ENCODE results near the gene NUDT12.

GRCh38 chr5:103539376-103540330 lies 22.9 kb downstream of the NUDT12 start:
- TF ChIP-seq CTCF (IDR thresholded peaks at IDR 0.05) (no peak), POLR2AphosphoS5 (IDR thresholded peaks at IDR 0.05; ENCODE audit: low read depth, low read length) (no peak)
